Measurements from ENCODE around the gene ATXN10.

DNA sequence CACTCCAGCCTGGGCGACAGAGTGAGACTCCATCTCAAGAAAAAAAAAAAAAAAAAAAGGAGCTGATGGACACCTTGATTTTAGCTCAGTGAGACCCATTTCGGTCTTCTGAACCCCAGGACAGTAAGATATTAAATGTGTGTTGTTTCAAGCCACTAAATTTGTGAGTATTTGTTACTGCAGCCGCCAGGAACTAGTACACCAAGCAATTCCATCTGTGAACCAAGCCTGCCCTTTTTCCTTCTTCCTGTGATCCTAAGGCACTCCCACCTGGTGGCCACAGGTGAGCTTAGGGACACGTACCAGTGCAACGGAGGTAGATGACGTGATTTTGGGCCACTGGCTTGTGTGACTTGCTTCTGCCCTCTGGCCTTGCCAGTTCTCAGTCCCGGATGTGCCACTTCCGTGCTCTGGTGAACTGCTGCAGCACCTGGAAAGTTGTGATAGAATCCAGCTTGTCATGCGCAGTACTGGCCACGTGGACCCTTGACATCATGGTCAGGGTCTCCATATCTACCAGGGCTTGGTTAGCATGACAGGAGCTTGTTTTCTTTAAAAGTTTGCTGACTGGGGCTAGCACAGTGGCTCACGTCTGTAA lies 19.6 kb upstream of the ATXN10 start:
- TF ChIP-seq EZH2phosphoT487 (IDR thresholded peaks at IDR 0.05; ENCODE audit: insufficient read depth, low read depth), result no peak
- TF ChIP-seq EZH2 (IDR thresholded peaks at IDR 0.05; ENCODE audit: insufficient read depth, poor library complexity, severe bottlenecking), result no peak
